NCI-H1930 (cell line): ENCODE measurements around the gene ICE2.
"Not testable (repeated sequence)": the region's sequence is repeated elsewhere in the genome, so short reads cannot be mapped to it uniquely, and the experiment has no call there.

Experiments
- DNase-seq, 2 experiments: peaks; one replicate each; lab custom pipeline; 2025; lab: John Stamatoyannopoulos, UW

The ICE2 gene

DNA sequence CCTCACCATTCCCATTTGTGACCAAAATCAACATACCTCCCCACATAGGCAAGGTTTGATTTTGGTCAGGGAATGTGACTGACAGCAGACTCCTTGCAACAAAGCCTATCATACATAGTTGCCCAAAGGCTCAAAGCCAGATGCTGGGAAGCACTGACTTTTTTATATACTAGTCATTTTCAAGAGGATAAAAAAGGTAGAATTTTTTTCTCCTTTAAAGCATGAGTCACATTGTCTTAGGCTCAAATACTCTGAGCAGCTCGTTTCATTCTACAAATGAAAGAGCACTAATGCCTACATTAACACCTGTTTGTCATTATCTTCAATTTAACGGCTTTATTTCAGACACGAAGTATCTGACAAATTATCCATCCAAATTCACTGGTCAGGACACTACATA is 36.2 kb downstream of the ICE2 start:
- DNase-seq = no peak

DNA sequence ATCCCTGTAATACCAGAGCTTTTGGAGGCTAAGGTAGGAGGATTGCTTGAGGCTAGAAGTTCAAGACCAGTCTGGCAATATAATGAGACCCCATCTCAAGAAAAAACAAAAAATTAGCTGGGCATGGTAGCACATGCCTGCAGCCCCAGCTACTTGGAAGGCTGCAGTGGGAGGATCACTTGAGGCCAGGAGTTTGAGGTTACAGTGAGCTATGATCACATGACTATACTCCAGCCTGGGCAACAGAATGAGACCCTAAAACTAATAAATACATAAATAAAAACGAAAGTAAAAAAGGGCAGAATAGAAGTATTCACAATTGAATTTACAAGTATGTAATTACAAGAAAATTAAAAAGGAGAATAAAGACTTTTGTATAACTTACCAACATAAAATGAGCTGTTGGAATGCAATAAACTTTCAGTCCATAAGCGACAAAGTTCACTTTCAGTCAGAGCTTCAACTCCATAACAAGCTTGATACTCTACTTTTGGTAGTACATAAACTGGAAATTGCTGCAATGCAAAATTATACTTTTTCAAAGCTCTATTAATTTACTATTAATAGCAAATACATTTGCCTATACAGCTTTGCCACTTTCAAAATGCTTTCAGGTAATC is 36.8 kb downstream of the ICE2 start:
- DNase-seq = no peak

DNA sequence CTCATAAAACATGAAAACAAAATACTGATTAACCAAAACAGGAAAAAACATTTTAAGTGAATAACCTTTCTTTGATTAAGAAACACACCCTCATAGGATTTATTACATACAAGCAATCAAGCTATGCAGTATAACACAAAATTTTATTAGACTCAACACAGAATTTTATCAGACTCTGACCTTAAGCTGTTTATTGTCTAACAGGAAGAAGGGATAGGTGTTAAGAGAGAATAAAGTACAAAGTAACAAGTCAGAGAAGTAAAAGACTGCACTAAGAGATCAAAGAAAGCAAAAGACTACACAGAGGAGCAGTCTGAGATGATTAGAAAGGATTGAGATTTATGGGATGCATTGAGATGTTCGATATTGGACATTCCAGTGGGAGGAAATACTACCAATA is 37.6 kb downstream of the ICE2 start:
- no peak for DNase-seq

DNA sequence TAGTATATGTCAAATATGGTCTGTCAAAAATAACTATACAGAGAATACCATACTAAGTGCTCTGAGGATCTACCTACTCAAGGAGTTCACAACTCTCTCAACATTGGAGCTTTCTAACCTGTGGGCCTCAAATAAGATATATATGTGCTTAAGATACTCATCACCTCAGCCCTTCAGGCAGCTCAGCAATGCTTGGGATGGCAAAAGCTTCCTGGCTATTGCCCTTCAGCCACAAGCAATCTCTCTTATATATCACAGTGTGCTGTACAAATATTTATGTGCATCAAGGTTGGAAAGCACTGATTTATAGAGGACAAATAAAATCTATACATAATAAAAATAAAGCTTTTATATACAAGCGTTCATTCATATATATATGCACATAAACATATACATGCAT is 40.3 kb downstream of the ICE2 start:
- no peak for DNase-seq

DNA sequence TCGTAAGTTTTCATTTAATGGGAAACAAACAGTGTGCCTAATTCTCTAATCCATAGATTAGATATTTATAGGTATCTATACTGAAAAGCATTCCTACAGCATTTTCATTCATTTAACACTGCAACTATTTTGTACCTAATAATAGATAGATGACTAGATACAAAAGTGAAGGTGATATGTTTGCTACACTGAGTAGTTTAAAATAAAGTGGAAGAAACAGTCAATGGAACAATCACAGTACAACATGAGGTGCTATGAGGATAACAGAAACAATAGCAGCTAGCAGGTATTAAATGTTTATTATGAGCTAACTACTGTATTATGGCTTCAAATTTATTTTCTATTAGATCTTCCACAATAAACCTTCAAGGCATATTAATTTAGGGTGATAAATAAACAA is 50.0 kb downstream of the ICE2 start:
- no peak for DNase-seq

DNA sequence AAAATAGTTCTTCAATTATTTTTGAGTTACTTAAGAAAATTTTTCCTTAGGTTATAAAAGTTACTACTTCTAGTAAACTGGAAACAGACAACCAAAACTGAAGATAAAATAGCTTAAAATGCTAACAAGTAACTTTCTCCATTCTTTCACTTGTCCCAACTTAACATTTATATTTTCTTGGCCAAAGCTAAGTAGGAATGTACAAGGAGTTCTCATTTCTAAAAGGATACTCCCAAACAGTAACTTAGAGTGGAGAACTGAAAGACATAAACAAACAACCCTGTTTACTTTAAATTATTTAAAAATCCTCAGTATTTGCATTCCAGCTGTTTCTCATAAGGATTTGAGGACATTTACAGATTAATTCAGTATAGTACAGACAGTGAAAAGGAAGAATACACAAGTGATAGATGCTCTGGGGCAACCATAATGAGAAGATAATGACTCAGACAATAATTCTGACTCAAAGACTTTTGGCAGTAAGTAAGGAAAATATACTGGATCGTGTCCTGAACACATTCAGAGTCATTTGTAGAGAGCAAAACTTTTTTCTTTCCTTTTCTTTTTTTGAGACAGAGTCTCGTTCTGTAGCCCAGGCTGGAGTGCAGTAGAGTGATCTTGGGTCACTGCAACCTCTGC is 52.0 kb downstream of the ICE2 start:
- DNase-seq = no peak

DNA sequence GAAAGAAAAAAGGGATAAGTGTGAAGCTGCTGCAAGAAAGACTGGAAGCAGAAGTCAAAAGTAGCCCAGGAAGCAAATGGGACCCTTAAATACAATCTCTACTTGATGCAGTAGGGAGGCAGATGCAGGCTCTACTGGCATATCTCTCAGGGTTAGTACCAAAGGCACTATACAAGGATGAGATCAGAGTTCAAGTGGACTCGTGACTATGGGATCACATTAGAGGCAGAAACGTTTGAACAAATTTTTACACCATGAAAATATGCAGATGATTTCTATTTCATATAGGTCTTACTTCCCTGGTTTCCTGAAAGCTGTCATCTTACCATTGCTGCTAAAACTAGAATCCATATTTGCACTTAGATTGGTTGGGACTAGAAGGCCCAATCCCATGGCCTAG is 53.5 kb downstream of the ICE2 start:
- no peak for DNase-seq

DNA sequence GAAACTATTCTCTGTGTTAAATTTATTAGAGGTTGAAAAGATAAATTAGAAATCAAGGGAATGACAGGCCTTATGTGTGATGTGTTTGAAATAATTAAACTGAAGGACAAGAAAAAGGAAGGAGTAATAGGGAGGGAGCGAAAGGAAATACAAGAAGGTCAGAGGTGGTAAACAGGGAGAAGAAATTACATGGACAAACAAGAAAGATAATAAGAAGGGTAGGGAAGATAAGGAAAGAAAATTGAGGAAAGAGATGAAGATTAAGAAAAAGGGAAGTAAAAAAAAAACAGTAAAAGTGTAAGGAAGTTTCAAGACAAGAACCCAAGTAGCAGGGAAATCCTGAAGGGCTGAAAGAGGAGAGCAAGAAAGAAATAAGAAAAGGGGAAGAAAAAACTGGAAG is 54.9 kb downstream of the ICE2 start:
- DNase-seq = no peak

DNA sequence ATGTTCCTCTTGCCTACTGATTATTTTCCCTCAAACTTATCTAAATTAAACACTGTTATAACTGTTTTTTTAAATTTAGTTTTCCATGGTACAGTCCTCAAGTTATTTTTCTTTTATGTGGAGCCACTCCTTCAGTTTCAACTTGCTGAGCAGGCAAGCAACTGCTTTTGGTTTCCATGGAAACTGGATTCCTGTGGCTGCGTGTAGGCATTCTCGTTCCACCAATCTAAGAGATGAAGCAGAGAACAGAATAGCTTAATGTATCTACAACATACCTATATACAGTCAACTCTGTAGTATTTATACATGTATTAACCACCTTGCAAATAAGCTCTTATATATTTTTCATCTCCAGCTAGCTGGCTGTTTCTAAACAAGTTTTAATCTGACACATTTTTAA is 55.4 kb downstream of the ICE2 start:
- no peak for DNase-seq

DNA sequence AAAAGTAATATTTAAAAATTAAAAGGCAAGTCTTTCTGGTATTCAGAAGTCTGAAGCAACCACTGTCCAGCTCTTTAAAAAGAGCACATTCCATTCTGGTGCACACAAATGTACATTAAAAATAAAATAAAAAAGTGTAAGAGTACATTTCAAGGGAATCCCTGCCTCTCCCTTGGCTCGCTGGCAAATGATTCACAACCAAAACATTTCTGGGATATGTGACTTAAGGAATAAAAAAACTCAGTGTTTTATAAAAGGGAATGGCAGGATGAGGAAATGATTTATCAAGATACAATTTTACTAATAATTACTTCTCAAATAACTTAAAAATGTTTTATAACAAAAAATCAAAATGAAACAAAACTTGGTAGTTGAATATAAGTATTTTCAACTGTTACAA is 57.4 kb downstream of the ICE2 start:
- DNase-seq = no peak

DNA sequence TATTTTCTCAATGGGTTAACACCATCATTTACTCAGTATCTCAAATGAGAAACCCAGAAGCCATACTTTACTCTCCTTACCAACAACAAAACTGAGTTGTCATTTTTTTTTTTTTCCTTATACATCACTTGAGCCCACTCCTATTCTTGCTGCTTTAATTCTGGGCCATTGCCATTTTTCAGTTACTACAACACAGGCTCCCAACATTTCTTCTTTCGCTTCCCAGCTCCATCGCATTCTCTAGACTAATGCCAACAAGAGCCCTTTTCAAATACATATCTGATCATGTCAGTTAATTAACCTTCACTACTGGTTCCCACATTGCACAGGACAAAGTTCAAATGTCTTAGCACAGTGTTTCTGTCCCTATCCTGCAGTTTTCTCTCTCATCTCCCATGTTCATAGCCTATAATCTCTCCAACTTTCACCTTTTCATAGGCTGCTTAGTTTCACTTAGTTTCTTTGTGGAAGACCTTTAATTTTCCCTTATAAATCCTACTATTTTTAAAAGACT is 58.7 kb downstream of the ICE2 start:
- DNase-seq = no peak

DNA sequence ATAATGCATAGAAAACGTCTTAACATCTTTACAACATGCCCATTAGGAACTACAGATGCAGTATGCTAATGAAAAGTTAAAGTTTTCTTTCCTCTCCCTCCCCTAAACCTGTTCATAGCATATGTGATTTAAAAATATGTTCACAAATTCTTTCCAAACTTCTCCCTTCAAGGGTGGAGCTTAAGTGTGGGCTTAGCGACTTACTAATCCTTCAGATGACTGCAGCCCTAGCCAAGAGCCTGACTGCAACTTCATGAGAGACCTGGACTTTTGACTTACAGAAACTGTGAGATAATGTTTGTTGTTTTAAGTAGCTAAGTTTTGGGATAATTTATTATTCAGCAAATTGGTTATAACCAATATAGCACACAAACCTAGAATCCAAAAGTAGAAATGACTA is 59.2 kb downstream of the ICE2 start:
- no peak for DNase-seq

DNA sequence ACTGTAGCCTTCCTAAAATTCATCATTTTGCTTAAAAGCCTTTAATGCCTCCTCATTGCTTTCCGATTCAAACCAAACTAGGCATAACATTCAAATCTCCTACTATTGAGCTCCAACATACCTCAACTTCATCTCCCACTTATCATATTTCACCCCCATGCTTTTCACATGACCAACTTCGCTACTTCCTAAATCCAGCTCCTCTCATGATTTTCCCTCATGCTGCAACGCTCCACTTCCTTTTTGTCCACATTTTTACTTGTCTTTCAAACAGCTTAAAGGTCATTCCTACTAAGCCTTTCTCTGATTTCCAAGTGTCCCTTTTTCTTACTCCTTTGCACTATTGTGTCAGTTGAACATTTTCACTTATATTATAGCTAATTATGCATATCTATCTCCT is 60.8 kb downstream of the ICE2 start:
- no peak for DNase-seq

DNA sequence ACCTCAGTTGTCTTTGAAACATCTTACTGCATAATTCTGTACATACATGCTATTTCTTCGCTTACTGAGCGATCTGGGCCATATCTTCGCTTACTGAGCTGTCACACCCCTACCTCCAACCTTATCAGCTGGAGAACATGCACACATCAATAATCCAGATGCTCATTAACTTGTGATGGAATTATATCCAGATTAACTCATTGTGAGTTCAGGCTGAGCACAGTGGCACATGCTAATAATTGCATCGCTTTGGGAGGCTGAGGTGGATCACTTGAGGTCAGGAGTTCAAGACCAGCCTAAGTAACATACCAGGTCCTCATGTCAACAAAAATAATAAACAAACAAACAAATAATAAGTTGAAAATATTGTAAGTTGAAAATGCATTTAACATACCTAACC is 61.8 kb downstream of the ICE2 start:
- no peak for DNase-seq

DNA sequence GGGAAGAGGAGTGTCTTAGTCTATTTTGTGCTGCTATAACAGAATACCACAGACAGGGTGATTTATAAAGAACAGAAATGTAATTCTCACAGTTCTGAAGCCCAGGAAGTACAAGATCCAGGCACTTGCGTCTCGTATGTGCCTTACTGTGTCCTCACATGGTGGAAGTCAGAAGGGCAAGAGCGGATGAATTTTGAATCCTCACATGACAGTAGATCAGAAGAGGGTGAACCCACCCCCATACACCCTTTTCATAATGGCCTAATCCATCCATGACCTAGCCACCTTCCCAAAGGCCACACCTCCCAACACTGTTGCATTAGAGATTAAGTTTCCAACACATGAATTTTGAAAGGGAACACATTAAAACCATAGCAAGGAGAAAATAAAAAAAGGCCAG is 62.5 kb downstream of the ICE2 start:
- DNase-seq = no peak

DNA sequence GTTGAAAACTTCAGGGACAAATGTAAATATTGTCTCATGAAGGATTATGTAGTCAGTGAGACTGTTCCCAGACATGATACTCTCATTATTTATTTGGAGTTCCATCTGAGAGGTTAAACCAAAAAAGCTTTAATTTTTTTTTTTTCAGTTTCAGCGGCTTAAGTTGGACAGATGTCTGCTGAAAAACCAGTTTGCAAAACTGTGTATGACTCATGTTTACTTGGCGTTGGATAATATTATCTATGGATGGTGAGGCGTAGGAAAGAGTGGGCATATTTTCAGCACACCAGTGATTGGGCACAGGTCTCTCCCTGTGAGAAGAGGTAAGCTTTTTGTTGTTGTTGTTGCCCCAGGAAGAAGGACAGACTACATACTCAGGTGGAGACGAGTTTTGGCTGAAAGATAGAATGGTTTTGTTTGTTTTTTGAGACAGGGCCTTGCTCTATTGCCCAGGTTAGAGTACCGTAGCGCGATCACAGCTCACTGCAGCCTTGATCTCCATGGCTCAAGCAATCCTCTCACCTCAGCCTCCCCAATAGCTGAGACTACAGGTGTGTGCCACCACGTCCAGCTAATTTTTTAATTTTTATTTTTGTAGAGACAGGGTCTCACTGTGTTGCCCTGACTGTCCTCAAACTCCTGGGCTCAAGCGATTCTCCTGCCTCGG is 64.8 kb downstream of the ICE2 start:
- no peak for DNase-seq

DNA sequence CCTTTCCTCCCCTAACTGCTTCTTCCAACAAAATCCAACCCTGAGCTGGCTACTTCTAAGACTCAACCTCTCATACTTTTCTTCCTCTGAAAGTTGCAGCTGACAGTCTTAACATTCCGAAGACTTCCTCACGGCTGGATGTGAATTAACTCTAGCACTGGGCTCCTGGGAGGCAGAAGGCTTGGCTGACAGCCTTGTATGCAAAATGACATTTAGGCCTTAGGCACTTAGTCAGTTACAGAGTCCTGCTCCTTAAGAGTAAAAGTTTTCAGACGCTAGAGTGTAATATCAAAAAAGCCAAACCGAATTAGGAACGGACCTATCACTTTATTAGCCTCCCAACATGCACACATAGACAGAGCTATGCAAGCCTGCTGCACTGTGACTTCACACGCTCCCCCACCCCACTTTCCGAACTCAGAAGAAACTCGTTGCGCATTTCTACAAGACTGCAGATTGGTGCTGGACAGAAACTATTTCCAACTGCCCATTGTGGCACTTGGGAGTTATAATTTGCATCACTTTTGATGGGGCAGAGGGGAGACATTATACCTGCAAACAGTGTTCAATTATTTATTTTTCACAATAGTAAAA is 65.6 kb downstream of the ICE2 start:
- no peak for DNase-seq

DNA sequence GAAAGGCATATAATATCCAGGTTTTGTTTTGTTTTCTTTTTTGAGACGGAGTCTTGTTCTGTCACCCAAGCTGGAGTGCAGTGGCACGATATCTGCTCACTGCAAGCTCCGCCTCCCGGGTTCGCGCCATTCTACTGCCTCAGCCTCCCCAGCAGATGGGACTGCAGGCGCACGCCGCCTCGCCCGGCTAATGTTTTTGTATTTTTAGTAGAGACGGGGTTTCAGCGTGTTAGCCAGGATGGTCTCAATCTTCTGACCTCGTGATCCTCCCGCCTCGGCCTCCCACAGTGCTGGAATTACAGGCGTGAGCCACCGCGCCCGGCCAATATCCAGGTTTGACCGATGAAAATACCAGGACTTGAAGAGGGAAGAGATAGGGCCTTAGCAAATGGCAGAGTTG is 66.1 kb downstream of the ICE2 start:
- DNase-seq = not testable (repeated sequence)

DNA sequence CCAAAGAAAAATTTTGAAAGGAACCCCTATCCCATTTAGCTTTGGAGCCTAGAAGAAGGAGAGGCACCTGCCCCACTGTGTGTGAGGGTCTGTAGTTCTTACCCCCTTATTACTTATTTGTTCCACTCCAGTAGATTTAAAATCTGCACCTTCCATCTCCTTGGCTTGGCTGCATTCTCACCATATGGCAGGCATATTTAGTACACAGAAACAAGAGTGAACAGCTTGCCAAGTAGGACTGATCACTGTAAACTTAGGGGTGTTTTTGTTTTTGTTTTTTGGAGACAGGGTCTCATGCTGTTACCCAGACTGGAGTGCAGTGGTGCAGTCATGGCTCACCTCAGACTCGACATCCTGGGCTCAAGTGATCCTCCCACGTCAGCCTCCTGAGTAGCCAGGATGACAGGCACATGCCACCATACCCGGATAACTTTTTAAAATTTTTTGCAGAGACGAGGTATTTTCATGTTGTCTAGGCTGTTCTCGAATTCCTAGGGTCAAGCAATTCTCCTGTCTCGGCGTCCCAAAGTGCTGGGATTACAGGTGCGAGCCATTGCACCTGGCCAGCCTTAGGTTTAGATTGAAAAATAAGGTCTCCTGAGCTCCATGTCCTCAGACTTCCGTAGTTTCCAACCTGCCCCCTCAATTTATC is 67.0 kb downstream of the ICE2 start:
- DNase-seq = no peak

DNA sequence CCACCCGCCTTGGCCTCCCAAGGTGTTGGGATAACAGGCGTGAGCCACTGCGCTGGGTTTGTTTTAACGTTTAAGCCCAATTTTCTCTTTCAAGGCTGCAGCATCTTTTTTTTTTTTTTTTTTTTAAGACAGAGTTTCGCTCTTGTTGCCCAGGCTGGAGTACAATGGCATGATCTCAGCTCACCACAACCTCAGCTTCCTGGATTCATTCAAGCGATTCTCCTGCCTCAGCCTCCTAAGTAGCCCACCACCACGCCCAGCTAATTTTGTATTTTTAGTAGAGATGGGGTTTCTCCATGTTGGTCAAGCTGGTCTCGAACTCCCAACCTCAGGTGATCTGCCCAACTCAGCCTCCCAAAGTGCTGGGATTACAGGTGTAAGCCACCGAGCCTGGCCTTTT is 68.6 kb downstream of the ICE2 start:
- not testable (repeated sequence) for DNase-seq

DNA sequence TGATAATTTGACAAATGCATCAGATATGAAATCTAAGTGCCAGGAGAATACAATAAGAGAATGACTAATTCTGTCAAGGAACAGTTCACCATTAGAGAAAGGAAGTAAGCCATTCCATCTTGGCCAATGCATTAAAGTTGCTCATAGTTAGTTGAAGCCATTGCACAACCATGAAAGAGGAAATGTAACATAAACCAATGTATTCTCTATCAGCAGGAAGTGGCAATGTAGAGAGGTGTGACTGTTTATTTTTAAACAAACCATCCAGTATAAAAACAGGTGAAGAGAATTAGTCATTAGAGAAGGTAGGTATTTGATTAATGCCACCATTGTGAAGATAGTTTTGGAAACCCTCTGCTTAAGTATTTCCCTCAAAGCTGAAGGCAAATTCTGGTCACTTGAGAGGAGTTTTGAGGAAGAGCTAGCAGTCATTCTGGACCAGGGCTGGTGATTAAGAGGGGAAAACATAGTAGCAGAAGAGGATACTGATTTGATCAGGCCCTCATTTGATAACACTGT is 70.4 kb downstream of the ICE2 start:
- no peak for DNase-seq

DNA sequence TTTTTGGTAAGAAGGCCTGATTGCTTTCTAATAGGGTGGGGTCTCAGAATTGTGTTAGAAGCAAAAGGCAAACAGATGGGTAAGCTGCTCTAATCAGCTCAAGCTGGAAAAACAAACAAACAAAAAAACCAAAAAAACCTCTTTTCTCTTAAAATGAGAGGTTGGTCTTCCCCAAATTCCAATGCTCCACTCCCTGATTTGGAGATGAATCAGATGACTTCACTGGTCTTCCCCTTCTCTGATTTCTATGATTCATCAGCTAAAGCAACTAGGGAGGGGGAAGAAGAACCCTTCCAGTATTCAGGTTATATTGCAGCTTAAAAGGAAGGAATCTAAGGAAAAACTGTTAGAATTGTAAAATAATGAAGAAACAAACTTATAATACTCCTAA is 71.5 kb downstream of the ICE2 start:
- DNase-seq = no peak
